Gastroesophageal sphincter (tissue), 4 donors: ENCODE results near the gene PSME2. TPM values are rescaled to one million over a fixed set of nuclear protein-coding genes. Genes with fewer than 3 reads are reported as not detected.
A peak's percentile ranks its signal among the peaks of the same experiment; 100 is the strongest.

Source experiments
- ATAC-seq: fragments of 150-250 bp; one replicate; pipeline ENCODE4 v1.9.1; 2016; ENCODE audit warnings: mild to moderate bottlenecking, moderate library complexity
- H3K27ac ChIP-seq, 4 donors: fragments of 200-600 bp; sonication (generic) in 3 of 4; 1 replicate in 3 of 4; 2 replicates in 1 of 4; pipeline ENCODE4 v1.5.1; 2016 to 2019
- H3K27me3 ChIP-seq: fragments of 200-600 bp; sonication (generic); one replicate; pipeline ENCODE4 v1.5.1; 2019
- H3K36me3 ChIP-seq, 2 donors: fragments of 200-600 bp; sonication (generic); one replicate each; pipeline ENCODE4 v1.5.1; 2019; ENCODE audit warnings: control low read depth in 1 of 2
- H3K4me1 ChIP-seq, 3 donors: fragments of 200-600 bp; sonication (generic); 1 replicate in 2 of 3; 2 replicates in 1 of 3; pipeline ENCODE4 v1.5.1; 2016 to 2019; ENCODE audit warnings: control low read depth in 2 of 3
- H3K4me3 ChIP-seq, 2 donors: fragments of 200-600 bp; sonication (generic); one replicate each; pipeline ENCODE4 v1.5.1; 2019; ENCODE audit warnings: mild to moderate bottlenecking in 1 of 2, moderate library complexity in 1 of 2
- H3K9me3 ChIP-seq, 3 donors: fragments of 200-600 bp; sonication (generic); one replicate each; pipeline ENCODE4 v1.5.1; 2017 to 2019; ENCODE audit warnings: control low read depth in 2 of 3
- CTCF ChIP-seq, 4 experiments: fragments of 200-600 bp in 2 of 4; fragments of 450-650 bp in 2 of 4; sonication (generic) in 1 of 4; IDR thresholded peaks; one replicate each; pipeline ENCODE4 v1.5.1; 2017 to 2019; ENCODE audit warnings: antibody characterized with exemption in 4 of 4, mild to moderate bottlenecking in 2 of 4, moderate library complexity in 2 of 4
- EP300 ChIP-seq: sonication (generic); formaldehyde crosslinking; IDR thresholded peaks from one replicate; pipeline ENCODE4 v1.6.1; 2017; ENCODE audit warnings: antibody characterized with exemption, mild to moderate bottlenecking
- POLR2A ChIP-seq, 2 donors: fragments of 450-650 bp; IDR thresholded peaks; one replicate each; pipeline ENCODE4 v1.6.1; 2017; ENCODE audit warnings: antibody characterized with exemption in 2 of 2, mild to moderate bottlenecking in 2 of 2, moderate library complexity in 1 of 2
- POLR2AphosphoS5 ChIP-seq: sonication (generic); formaldehyde crosslinking; IDR thresholded peaks from one replicate; pipeline ENCODE4 v1.6.1; 2017; ENCODE audit warnings: antibody characterized with exemption
- WGBS, 2 donors: methylation state at CpG; one replicate each; pipeline ENCODE4 v1.1.5; 2018; ENCODE audit warnings: low coverage in 1 of 2; 5-methylcytosine and 5-hydroxymethylcytosine counted together
- total RNA-seq, 4 donors: library from RNA; depleted of rRNA; stranded (reverse); fragments of >200 nt; gene quantifications; one replicate each; pipeline ENCODE4 v1.1.0, GENCODE V29; 2016

Gene PSME2
- total RNA-seq, 4 donors from 2014 or later: 41.4 to 52.3 (median 42.0) TPM

- H3K27ac ChIP-seq: peak overlapping the region in 3 of 4 donors; percentile 72 to 83 (median 81)
- WGBS, 2 donors: 82 to 93% methylated on average over 3 to 8 of the region's 9 CpGs
- H3K4me1 ChIP-seq: peaks cover 0 to 35% (median 14%) of the 10 kb centered on the region in 3 donors
- H3K9me3 ChIP-seq: no peaks in the 10 kb centered on the region
- H3K27me3 ChIP-seq: no peaks in the 10 kb centered on the region
- no peak for ATAC-seq
- H3K4me3 ChIP-seq: no peak overlapping the region
- TF ChIP-seq POLR2A (IDR thresholded peaks at IDR 0.05) (no peak), CTCF (IDR thresholded peaks at IDR 0.05) (no peak), EP300 (no peak), POLR2AphosphoS5 (no peak)
- H3K36me3 ChIP-seq: peaks cover 0 to 66% of the 10 kb centered on the region in 2 donors
These were observed 43.0 kb upstream of the PSME2 start for GRCh38 chr14:24189460-24189859.

- Histone ChIP-seq H3K27me3 (no peaks in the 10 kb centered on the region), H3K27ac (peak overlapping the region in 3 of 4 donors; percentile 72 to 83 (median 81)), H3K4me3 (peak overlapping the region in 1 of 2 donors; percentile 77), H3K4me1 (peaks cover 0 to 30% (median 10%) of the 10 kb centered on the region in 3 donors), H3K9me3 (no peaks in the 10 kb centered on the region), H3K36me3 (peaks cover 0 to 70% of the 10 kb centered on the region in 2 donors)
- 0% methylated on average over 3 of the region's 3 CpGs; no CpG with 5 or more reads in 1 of the 2 donors for WGBS, 2 donors
- no peak for ATAC-seq
- no peak for TF ChIP-seq POLR2A (IDR thresholded peaks at IDR 0.05)
- no peak for TF ChIP-seq EP300
- no peak for TF ChIP-seq CTCF (IDR thresholded peaks at IDR 0.05)
- TF ChIP-seq POLR2AphosphoS5: no peak
These were observed 42.6 kb upstream of the PSME2 start for GRCh38 chr14:24189059-24189375.

- peaks cover 0 to 70% of the 10 kb centered on the region in 2 donors for H3K36me3 ChIP-seq
- 2% methylated on average over 7 of the region's 65 CpGs; no CpG with 5 or more reads in 1 of the 2 donors for WGBS, 2 donors
- TF ChIP-seq POLR2A (IDR thresholded peaks at IDR 0.05) (peak; percentile 45 to 58), CTCF (IDR thresholded peaks at IDR 0.05) (no peak), POLR2AphosphoS5 (peak; percentile 82), EP300 (no peak)
- peak within 1 kb of the TSS; percentile 2 to 83 (median 76) for H3K27ac ChIP-seq
- H3K4me3 ChIP-seq: peak within 1 kb of the TSS; percentile 57 to 77
- H3K9me3 ChIP-seq: no peaks in the 10 kb centered on the region
- peaks cover 0 to 28% (median 10%) of the 10 kb centered on the region in 3 donors for H3K4me1 ChIP-seq
- peak; percentile 97 for ATAC-seq
- H3K27me3 ChIP-seq: no peaks in the 10 kb centered on the region
These were observed 42.0 kb upstream of the PSME2 start, which contains the start of gene IPO4 for GRCh38 chr14:24188251-24189058. IPO4 (minus strand) TSS chr14:24188816; CDS start chr14:24188787, 29 bp downstream.

- Histone ChIP-seq H3K27me3 (no peaks in the 10 kb centered on the region), H3K36me3 (peaks cover 0 to 70% of the 10 kb centered on the region in 2 donors), H3K27ac (peak overlapping the region in 3 of 4 donors; percentile 72 to 83 (median 81)), H3K4me1 (peaks cover 0 to 28% (median 10%) of the 10 kb centered on the region in 3 donors), H3K4me3 (peak overlapping the region in 1 of 2 donors; percentile 77), H3K9me3 (no peaks in the 10 kb centered on the region)
- TF ChIP-seq EP300 (no peak), POLR2A (IDR thresholded peaks at IDR 0.05) (no peak), POLR2AphosphoS5 (no peak), CTCF (IDR thresholded peaks at IDR 0.05) (no peak)
- WGBS, 2 donors: 100% methylated on average over 1 of the region's 2 CpGs; no CpG with 5 or more reads in 1 of the 2 donors
- no peak for ATAC-seq
These were observed 41.1 kb upstream of the PSME2 start for GRCh38 chr14:24187539-24187915.
